Thyroid gland (tissue), 4 donors: ENCODE data around the gene CFAP58.

Source experiments
- CTCF ChIP-seq, 6 experiments: fragments of 200-600 bp in 3 of 6; fragments of 450-650 bp in 3 of 6; sonication (generic) in 3 of 6; IDR thresholded peaks; one replicate each; pipeline ENCODE4 v1.5.1; 2016 to 2019; ENCODE audit warnings: antibody characterized with exemption in 6 of 6, mild to moderate bottlenecking in 2 of 6, inconsistent platforms in 1 of 6, moderate library complexity in 1 of 6
- POLR2A ChIP-seq, 2 donors: fragments of 450-650 bp; IDR thresholded peaks; one replicate each; pipeline ENCODE4 v1.6.1; 2017; ENCODE audit warnings: antibody characterized with exemption in 2 of 2, mild to moderate bottlenecking in 2 of 2, moderate library complexity in 1 of 2

- TF ChIP-seq POLR2A (IDR thresholded peaks at IDR 0.05) (no peak), CTCF (IDR thresholded peaks at IDR 0.05) (no peak)
Measured at GRCh38 chr10:104307576-104308438, 45.8 kb upstream of the CFAP58 start.
